Glutamatergic neuron (in vitro differentiated cells): ENCODE results near the gene EPHA2. TPM values are rescaled to one million over a fixed set of nuclear protein-coding genes. Genes with fewer than 3 reads are reported as not detected.

ENCODE experiments used
- DNase-seq: peaks from one replicate; pipeline ENCODE4 v3.0.0; 2022
- H3K27ac Mint-ChIP-seq: one replicate; pipeline ENCODE4 v1.8.0; 2020; ENCODE audit warnings: mild to moderate bottlenecking, mixed read lengths, inconsistent platforms; ENCODE audit not compliant: unreplicated experiment
- H3K27me3 Mint-ChIP-seq: one replicate; pipeline ENCODE4 v1.8.0; 2020; ENCODE audit warnings: mild to moderate bottlenecking, moderate library complexity, mixed read lengths, inconsistent platforms; ENCODE audit not compliant: unreplicated experiment
- H3K36me3 Mint-ChIP-seq: one replicate; pipeline ENCODE4 v1.8.0; 2020; ENCODE audit warnings: mild to moderate bottlenecking, mixed read lengths, inconsistent platforms; ENCODE audit not compliant: unreplicated experiment
- H3K4me1 Mint-ChIP-seq: one replicate; pipeline ENCODE4 v1.8.0; 2020; ENCODE audit warnings: mild to moderate bottlenecking, low read depth, mixed read lengths, inconsistent platforms; ENCODE audit not compliant: unreplicated experiment
- H3K4me3 Mint-ChIP-seq: one replicate; pipeline ENCODE4 v1.8.0; 2020; ENCODE audit warnings: mild to moderate bottlenecking, mixed read lengths, inconsistent platforms; ENCODE audit not compliant: unreplicated experiment
- H3K9me3 Mint-ChIP-seq: one replicate; pipeline ENCODE4 v1.8.0; 2020; ENCODE audit warnings: mild to moderate bottlenecking, moderate library complexity, mixed read lengths, inconsistent platforms; ENCODE audit not compliant: unreplicated experiment
- CTCF ChIP-seq: fragments of 200-600 bp; sonication (generic); IDR thresholded peaks from one replicate; pipeline ENCODE4 v1.5.0; 2021; ENCODE audit not compliant: partially characterized antibody, unreplicated experiment
- total RNA-seq: library from RNA; stranded (reverse); fragmentation: NEBNext Ultra II Directional; extraction: Animal tissue kit (Norgen Biotek cat#: 25700); gene quantifications from one replicate; pipeline ENCODE4 v1.2.1, GENCODE V29; 2021; ENCODE audit not compliant: unreplicated experiment

EPHA2 gene
- total RNA-seq, 1 donor from 2014 or later: 0.29 TPM

- peaks cover 4% of the 10 kb centered on the region for H3K27me3 Mint-ChIP-seq
- no peaks in the 10 kb centered on the region for H3K4me1 Mint-ChIP-seq
- no peaks in the 10 kb centered on the region for H3K36me3 Mint-ChIP-seq
- TF ChIP-seq CTCF: no peak
- H3K27ac Mint-ChIP-seq: no peak overlapping the region
- no peak for DNase-seq
- H3K9me3 Mint-ChIP-seq: peaks cover 5% of the 10 kb centered on the region
- H3K4me3 Mint-ChIP-seq: no peak overlapping the region
Measured at GRCh38 chr1:16083486-16083885, 72.4 kb downstream of the EPHA2 start.

- Mint-ChIP-seq H3K36me3 (no peaks in the 10 kb centered on the region), H3K4me1 (no peaks in the 10 kb centered on the region), H3K4me3 (peak overlapping the region; percentile 38), H3K27me3 (peaks cover 4% of the 10 kb centered on the region), H3K9me3 (peaks cover 4% of the 10 kb centered on the region), H3K27ac (no peak overlapping the region)
- peak; percentile 87 for TF ChIP-seq CTCF
- peak; percentile 83 for DNase-seq
Measured at GRCh38 chr1:16082283-16083038, 73.4 kb downstream of the EPHA2 start.

- Mint-ChIP-seq H3K9me3 (peaks cover 2% of the 10 kb centered on the region), H3K4me1 (no peaks in the 10 kb centered on the region), H3K27ac (no peak overlapping the region), H3K4me3 (no peak overlapping the region), H3K27me3 (peaks cover 4% of the 10 kb centered on the region), H3K36me3 (no peaks in the 10 kb centered on the region)
- DNase-seq: no peak
- no peak for TF ChIP-seq CTCF
Measured at GRCh38 chr1:16081636-16082035, 74.2 kb downstream of the EPHA2 start.

DNA sequence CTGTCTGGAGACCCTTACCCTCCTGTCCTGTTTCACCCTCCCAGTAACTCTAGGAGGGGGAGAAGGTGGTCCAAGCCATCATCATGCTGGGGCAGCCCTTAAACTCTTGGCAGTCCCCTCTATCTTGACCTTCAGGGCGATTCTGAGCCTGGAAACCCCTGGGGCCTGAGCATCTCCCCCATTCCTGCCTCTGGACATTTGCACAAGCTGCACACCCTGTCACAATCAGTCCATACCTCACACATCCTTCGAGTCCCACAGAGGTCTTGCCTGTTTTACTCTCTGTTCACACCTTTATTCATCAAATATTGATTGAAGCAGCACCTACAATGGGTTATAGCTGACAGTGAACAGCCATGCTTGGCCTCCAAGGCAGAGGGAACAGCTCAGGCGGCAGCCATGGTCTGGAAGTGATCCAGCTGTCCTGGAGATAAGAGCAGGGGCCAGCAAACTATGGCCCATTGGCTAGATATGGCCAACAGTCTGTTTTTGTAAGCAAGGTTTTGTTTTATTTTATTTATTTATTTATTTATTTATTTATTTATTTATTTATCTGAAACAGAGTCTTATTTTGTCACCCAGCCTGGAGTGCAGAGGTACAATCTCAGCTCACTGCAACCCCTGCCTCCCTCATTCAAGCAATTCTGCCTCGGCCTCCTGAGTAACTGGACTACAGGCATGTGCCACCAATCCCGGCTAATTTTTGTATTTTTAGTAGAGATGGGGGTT lies 75.3 kb downstream of the EPHA2 start:
- peaks cover 4% of the 10 kb centered on the region for H3K27me3 Mint-ChIP-seq

More for the DNA sequence above, 75.3 kb downstream of the EPHA2 start:
- no peak overlapping the region for H3K27ac Mint-ChIP-seq
- no peaks in the 10 kb centered on the region for H3K4me1 Mint-ChIP-seq
- H3K4me3 Mint-ChIP-seq: no peak overlapping the region
- TF ChIP-seq CTCF: no peak
- H3K9me3 Mint-ChIP-seq: peaks cover 2% of the 10 kb centered on the region
- H3K36me3 Mint-ChIP-seq: no peaks in the 10 kb centered on the region
- DNase-seq: no peak
